ENCODE measurements around the gene CTCFL. TPM values are rescaled to one million over a fixed set of nuclear protein-coding genes. Genes with fewer than 3 reads are reported as not detected.

The CTCFL gene
- total and polyA plus RNA-seq, 2 of the 13 experiments (the other 11 are each of a cell fraction or from before 2014, with no cell fraction given), result 0.04 TPM; not detected in 1

DNA sequence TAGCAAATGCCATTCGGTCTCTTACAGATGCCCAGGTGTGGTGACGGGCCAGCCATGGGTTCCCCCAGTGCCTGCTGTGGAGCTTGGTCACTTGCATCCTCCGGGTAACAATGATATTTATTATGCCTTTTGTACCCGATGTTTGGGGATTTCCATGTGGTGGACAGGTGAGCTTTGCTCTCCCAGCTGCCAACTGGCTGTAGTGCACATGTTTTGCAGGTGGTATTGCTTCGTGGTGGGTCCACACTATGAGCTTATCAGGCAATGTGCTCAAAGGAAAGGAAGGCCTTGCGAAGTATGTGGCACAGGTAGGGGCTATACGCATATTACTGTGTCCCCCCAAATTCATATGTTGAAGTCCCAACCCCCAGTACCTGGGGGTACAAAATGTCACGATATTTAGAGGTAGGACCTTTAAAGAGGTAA lies 4.2 kb upstream of the CTCFL start (continued):
- TF ChIP-seq, protein P1, sequence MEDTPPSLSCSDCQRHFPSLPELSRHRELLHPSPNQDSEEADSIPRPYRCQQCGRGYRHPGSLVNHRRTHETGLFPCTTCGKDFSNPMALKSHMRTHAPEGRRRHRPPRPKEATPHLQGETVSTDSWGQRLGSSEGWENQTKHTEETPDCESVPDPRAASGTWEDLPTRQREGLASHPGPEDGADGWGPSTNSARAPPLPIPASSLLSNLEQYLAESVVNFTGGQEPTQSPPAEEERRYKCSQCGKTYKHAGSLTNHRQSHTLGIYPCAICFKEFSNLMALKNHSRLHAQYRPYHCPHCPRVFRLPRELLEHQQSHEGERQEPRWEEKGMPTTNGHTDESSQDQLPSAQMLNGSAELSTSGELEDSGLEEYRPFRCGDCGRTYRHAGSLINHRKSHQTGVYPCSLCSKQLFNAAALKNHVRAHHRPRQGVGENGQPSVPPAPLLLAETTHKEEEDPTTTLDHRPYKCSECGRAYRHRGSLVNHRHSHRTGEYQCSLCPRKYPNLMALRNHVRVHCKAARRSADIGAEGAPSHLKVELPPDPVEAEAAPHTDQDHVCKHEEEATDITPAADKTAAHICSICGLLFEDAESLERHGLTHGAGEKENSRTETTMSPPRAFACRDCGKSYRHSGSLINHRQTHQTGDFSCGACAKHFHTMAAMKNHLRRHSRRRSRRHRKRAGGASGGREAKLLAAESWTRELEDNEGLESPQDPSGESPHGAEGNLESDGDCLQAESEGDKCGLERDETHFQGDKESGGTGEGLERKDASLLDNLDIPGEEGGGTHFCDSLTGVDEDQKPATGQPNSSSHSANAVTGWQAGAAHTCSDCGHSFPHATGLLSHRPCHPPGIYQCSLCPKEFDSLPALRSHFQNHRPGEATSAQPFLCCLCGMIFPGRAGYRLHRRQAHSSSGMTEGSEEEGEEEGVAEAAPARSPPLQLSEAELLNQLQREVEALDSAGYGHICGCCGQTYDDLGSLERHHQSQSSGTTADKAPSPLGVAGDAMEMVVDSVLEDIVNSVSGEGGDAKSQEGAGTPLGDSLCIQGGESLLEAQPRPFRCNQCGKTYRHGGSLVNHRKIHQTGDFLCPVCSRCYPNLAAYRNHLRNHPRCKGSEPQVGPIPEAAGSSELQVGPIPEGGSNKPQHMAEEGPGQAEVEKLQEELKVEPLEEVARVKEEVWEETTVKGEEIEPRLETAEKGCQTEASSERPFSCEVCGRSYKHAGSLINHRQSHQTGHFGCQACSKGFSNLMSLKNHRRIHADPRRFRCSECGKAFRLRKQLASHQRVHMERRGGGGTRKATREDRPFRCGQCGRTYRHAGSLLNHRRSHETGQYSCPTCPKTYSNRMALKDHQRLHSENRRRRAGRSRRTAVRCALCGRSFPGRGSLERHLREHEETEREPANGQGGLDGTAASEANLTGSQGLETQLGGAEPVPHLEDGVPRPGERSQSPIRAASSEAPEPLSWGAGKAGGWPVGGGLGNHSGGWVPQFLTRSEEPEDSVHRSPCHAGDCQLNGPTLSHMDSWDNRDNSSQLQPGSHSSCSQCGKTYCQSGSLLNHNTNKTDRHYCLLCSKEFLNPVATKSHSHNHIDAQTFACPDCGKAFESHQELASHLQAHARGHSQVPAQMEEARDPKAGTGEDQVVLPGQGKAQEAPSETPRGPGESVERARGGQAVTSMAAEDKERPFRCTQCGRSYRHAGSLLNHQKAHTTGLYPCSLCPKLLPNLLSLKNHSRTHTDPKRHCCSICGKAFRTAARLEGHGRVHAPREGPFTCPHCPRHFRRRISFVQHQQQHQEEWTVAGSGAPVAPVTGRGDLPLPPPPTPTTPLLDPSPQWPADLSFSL (CRISPR knock-in tag; IDR thresholded peaks at IDR 0.05), result no peak
- TF ChIP-seq HOXA9 (CRISPR knock-in tag; IDR thresholded peaks at IDR 0.05; ENCODE audit: borderline replicate concordance), result no peak; the same call in 1 of the 2 replicates
- TF ChIP-seq, protein P2, sequence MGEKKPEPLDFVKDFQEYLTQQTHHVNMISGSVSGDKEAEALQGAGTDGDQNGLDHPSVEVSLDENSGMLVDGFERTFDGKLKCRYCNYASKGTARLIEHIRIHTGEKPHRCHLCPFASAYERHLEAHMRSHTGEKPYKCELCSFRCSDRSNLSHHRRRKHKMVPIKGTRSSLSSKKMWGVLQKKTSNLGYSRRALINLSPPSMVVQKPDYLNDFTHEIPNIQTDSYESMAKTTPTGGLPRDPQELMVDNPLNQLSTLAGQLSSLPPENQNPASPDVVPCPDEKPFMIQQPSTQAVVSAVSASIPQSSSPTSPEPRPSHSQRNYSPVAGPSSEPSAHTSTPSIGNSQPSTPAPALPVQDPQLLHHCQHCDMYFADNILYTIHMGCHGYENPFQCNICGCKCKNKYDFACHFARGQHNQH (CRISPR knock-in tag; IDR thresholded peaks at IDR 0.05), result no peak
- TF ChIP-seq ZNF251 (CRISPR knock-in tag; IDR thresholded peaks at IDR 0.05), result no peak
- no peak for TF ChIP-seq ESRRA (CRISPR knock-in tag; IDR thresholded peaks at IDR 0.05; ENCODE audit: low read depth)
- TF ChIP-seq ZZZ3 (CRISPR knock-in tag; IDR thresholded peaks at IDR 0.05; ENCODE audit: borderline replicate concordance), result no peak
- no peak for TF ChIP-seq IRX3 (CRISPR knock-in tag; IDR thresholded peaks at IDR 0.05; ENCODE audit: borderline replicate concordance, low read depth)
- no peak for TF ChIP-seq TP53 (CRISPR knock-in tag; conservative IDR thresholded peaks at IDR 0.05)
- TF ChIP-seq RBAK (CRISPR knock-in tag; IDR thresholded peaks at IDR 0.05), result no peak
- 0 out of 2 replicates have a peak, but pooled peaks have one; percentile 19 for TF ChIP-seq SP2 (CRISPR knock-in tag; IDR thresholded peaks at IDR 0.05)
- TF ChIP-seq ZBTB1 (CRISPR knock-in tag; IDR thresholded peaks at IDR 0.05; ENCODE audit: borderline replicate concordance), result no peak
- TF ChIP-seq FIP1L1 (IDR thresholded peaks at IDR 0.05; ENCODE audit: borderline replicate concordance, insufficient read depth, low read depth, low read length), result no peak
- no peak for TF ChIP-seq HNF4A (CRISPR knock-in tag; IDR thresholded peaks at IDR 0.05)
- no peak for TF ChIP-seq RFXAP (CRISPR knock-in tag; IDR thresholded peaks at IDR 0.05; ENCODE audit: borderline replicate concordance)
- TF ChIP-seq NCOA1 (CRISPR knock-in tag; IDR thresholded peaks at IDR 0.05), result no peak
- no peak for TF ChIP-seq ZNF652 (CRISPR knock-in tag; IDR thresholded peaks at IDR 0.05; ENCODE audit: borderline replicate concordance, low read depth)
- TF ChIP-seq, protein P3, sequence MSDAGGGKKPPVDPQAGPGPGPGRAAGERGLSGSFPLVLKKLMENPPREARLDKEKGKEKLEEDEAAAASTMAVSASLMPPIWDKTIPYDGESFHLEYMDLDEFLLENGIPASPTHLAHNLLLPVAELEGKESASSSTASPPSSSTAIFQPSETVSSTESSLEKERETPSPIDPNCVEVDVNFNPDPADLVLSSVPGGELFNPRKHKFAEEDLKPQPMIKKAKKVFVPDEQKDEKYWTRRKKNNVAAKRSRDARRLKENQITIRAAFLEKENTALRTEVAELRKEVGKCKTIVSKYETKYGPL (CRISPR knock-in tag; IDR thresholded peaks at IDR 0.05), result no peak
- TF ChIP-seq ZFP36L1 (CRISPR knock-in tag; IDR thresholded peaks at IDR 0.05), result 0 out of 2 replicates have a peak, but pooled peaks have one; percentile 23
- TF ChIP-seq, protein P4, sequence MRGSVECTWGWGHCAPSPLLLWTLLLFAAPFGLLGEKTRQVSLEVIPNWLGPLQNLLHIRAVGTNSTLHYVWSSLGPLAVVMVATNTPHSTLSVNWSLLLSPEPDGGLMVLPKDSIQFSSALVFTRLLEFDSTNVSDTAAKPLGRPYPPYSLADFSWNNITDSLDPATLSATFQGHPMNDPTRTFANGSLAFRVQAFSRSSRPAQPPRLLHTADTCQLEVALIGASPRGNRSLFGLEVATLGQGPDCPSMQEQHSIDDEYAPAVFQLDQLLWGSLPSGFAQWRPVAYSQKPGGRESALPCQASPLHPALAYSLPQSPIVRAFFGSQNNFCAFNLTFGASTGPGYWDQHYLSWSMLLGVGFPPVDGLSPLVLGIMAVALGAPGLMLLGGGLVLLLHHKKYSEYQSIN (CRISPR knock-in tag; IDR thresholded peaks at IDR 0.05; ENCODE audit: borderline replicate concordance), result peak; percentile 87; the same call in 1 of the 2 replicates
- TF ChIP-seq, protein P5, sequence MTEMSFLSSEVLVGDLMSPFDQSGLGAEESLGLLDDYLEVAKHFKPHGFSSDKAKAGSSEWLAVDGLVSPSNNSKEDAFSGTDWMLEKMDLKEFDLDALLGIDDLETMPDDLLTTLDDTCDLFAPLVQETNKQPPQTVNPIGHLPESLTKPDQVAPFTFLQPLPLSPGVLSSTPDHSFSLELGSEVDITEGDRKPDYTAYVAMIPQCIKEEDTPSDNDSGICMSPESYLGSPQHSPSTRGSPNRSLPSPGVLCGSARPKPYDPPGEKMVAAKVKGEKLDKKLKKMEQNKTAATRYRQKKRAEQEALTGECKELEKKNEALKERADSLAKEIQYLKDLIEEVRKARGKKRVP (CRISPR knock-in tag; IDR thresholded peaks at IDR 0.05), result no peak
